HG02981 (cell line): Measurements from ENCODE around the gene GLP2R.
"Not testable (repeated sequence)": the region's sequence is repeated elsewhere in the genome, so short reads cannot be mapped to it uniquely, and the experiment has no call there.

Source experiments
- ATAC-seq: cut with Tn5 transposase; IDR thresholded peaks from one replicate; pipeline ENCODE4 v1.9.1; 2021; ENCODE audit warnings: mild to moderate bottlenecking, moderate library complexity; ENCODE audit not compliant: unreplicated experiment

GLP2R gene

GRCh38 chr17:9918804-9919352 is 93.2 kb downstream of the GLP2R start:
- ATAC-seq = no peak

GRCh38 chr17:9921216-9921615 is 95.5 kb downstream of the GLP2R start:
- not testable (repeated sequence) for ATAC-seq

- no peak for ATAC-seq
Observed at GRCh38 chr17:9922012-9922848, 96.5 kb downstream of the GLP2R start.

- no peak for ATAC-seq
Observed at GRCh38 chr17:9924735-9925191, 99.0 kb downstream of the GLP2R start.

- ATAC-seq = no peak
Observed at GRCh38 chr17:9925457-9925856, 99.7 kb downstream of the GLP2R start.

GRCh38 chr17:9926150-9926804 is 100.6 kb downstream of the GLP2R start:
- no peak for ATAC-seq

GRCh38 chr17:9928601-9929333 is 103.0 kb downstream of the GLP2R start:
- ATAC-seq = no peak

- no peak for ATAC-seq
Observed at GRCh38 chr17:9929871-9930270, 104.1 kb downstream of the GLP2R start.

GRCh38 chr17:9931144-9931741 is 105.5 kb downstream of the GLP2R start:
- ATAC-seq = no peak

- no peak for ATAC-seq
Observed at GRCh38 chr17:9932491-9932890, 106.8 kb downstream of the GLP2R start.

- ATAC-seq = no peak
Observed at GRCh38 chr17:9934331-9934730, 108.6 kb downstream of the GLP2R start.

GRCh38 chr17:9935408-9935807 is 109.7 kb downstream of the GLP2R start:
- no peak for ATAC-seq

GRCh38 chr17:9936095-9936494 is 110.4 kb downstream of the GLP2R start:
- no peak for ATAC-seq

GRCh38 chr17:9937241-9937761 is 111.6 kb downstream of the GLP2R start:
- no peak for ATAC-seq

GRCh38 chr17:9937901-9938300 is 112.2 kb downstream of the GLP2R start:
- no peak for ATAC-seq

- no peak for ATAC-seq
Observed at GRCh38 chr17:9938764-9939163, 113.0 kb downstream of the GLP2R start.

- ATAC-seq = no peak
Observed at GRCh38 chr17:9940841-9941240, 115.1 kb downstream of the GLP2R start.

GRCh38 chr17:9941305-9941704 is 115.6 kb downstream of the GLP2R start:
- no peak for ATAC-seq
